K562 (cell line): ENCODE data around the gene WDR70. TPM values are rescaled to one million over a fixed set of nuclear protein-coding genes. Genes with fewer than 3 reads are reported as not detected.

Experiments used
- ATAC-seq: fragments of 200-7000 bp; cut with Tn5 transposase; 3 replicates; pipeline ENCODE4 v1.9.1; 2020; ENCODE audit warnings: moderate library complexity
- BruUV-seq: library from RNA; stranded (reverse); fragments of 400-500 nt; replicated peaks from 2 replicates; lab custom pipeline; 2021; lab: Mats Ljungman, UMichigan
- CTCF ChIA-PET: fragments of 300-600 bp; formaldehyde crosslinking; extraction: SDS; loops from one replicate; lab custom pipeline; 2021; ENCODE audit warnings: low intra/inter-chr PET ratio; lab: Yijun Ruan, JAX
- POLR2A ChIA-PET: fragments of 300-600, 350-650 bp; sonication (Branson Sonifier 250); formaldehyde crosslinking; extraction: SDS; loops from one replicate; lab custom pipeline; 2021; ENCODE audit warnings: antibody characterized with exemption, inconsistent platforms; lab: Yijun Ruan, JAX
- DNase-seq, 4 experiments: peaks; one replicate each; pipeline versions ENCODE4 v3.0.0 to v3.0.0-alpha.2; 2011 to 2018; ENCODE audit warnings: low spot score in 3 of 4, mixed read lengths in 3 of 4; ENCODE audit errors: extremely low read depth in 1 of 4
- FAIRE-seq: peaks from 2 replicates; lab custom pipeline; 2011; peaks lifted over from hg19 to GRCh38; lab: Jason Lieb, UNC
- H2AFZ ChIP-seq: 2 replicates; pipeline ENCODE4 v1.6.0; 2011; ENCODE audit warnings: low read depth, low read length, control low read depth, inconsistent platforms
- H3K27ac ChIP-seq: fragments of 200-600 bp; 3 replicates; pipeline ENCODE4 v1.8.0; 2011; ENCODE audit warnings: low read depth, mild to moderate bottlenecking, control low read depth, inconsistent platforms, low read length, moderate library complexity, mixed read lengths; ENCODE audit errors: extremely low read depth
- H3K27me3 ChIP-seq, 2 experiments: fragments of 300-600 bp in 1 of 2; 2 replicates in 1 of 2; 3 replicates in 1 of 2; pipeline versions ENCODE4 v1.6.0 to v1.8.0; 2011; ENCODE audit warnings: inconsistent platforms in 2 of 2, low read length in 2 of 2, mild to moderate bottlenecking in 1 of 2, mixed read lengths in 1 of 2, moderate library complexity in 1 of 2; ENCODE audit not compliant: control insufficient read depth in 2 of 2, insufficient read depth in 2 of 2
- H3K36me3 ChIP-seq: fragments of 300-600 bp; 3 replicates; pipeline ENCODE4 v1.8.0; 2011; ENCODE audit warnings: mild to moderate bottlenecking, low read length, inconsistent platforms; ENCODE audit not compliant: control insufficient read depth, insufficient read depth
- H3K4me1 ChIP-seq, 2 experiments: fragments of 200-600 bp in 1 of 2; replicated peaks in 1 of 2; 2 replicates in 1 of 2; 3 replicates in 1 of 2; pipeline versions ENCODE4 v1.5.1 to v1.8.0; 2011; ENCODE audit warnings: inconsistent platforms in 2 of 2, low read length in 2 of 2, mild to moderate bottlenecking in 1 of 2, mixed read lengths in 1 of 2, moderate library complexity in 1 of 2; ENCODE audit not compliant: control insufficient read depth in 2 of 2, insufficient read depth in 2 of 2
- H3K4me2 ChIP-seq: 2 replicates; pipeline ENCODE4 v1.6.1; 2011; ENCODE audit warnings: low read length, control low read depth, inconsistent platforms, mixed read lengths; ENCODE audit not compliant: insufficient read depth
- H3K4me3 ChIP-seq: fragments of 200-600 bp; sonication (generic), shearing (Covaris generic); 2 replicates; pipeline ENCODE4 v1.5.1; 2016; ENCODE audit warnings: control low read depth, inconsistent platforms
- H3K79me2 ChIP-seq: fragments of 200-600 bp; 3 replicates; pipeline ENCODE4 v1.8.0; 2011; ENCODE audit warnings: low read length, inconsistent platforms; ENCODE audit not compliant: control insufficient read depth, insufficient read depth
- H3K9ac ChIP-seq, 2 experiments: 2 replicates each; pipeline versions ENCODE4 v1.6.0 to v1.6.1; 2011; ENCODE audit warnings: low read depth in 2 of 2, low read length in 2 of 2, control low read depth in 1 of 2, inconsistent platforms in 1 of 2, mild to moderate bottlenecking in 1 of 2, mixed read lengths in 1 of 2; ENCODE audit not compliant: insufficient read depth in 1 of 2
- H3K9me1 ChIP-seq: one replicate; pipeline ENCODE4 v1.6.0; 2011; ENCODE audit warnings: inconsistent platforms, mild to moderate bottlenecking, low read length, moderate library complexity; ENCODE audit not compliant: control insufficient read depth, insufficient read depth
- H3K9me3 ChIP-seq: replicated peaks from 2 replicates; pipeline ENCODE4 v1.5.1; 2011; ENCODE audit warnings: low read depth, low read length, inconsistent platforms; ENCODE audit not compliant: control insufficient read depth, insufficient read depth
- H4K20me1 ChIP-seq: replicated peaks from 2 replicates; pipeline ENCODE4 v1.6.1; 2011; ENCODE audit warnings: low read length, inconsistent platforms, mixed read lengths; ENCODE audit not compliant: control insufficient read depth, insufficient read depth
- AFF4 ChIP-seq: sonication (generic); formaldehyde crosslinking; IDR thresholded peaks from 2 replicates; pipeline ENCODE4 v1.8.0; 2023; ENCODE audit warnings: mild to moderate bottlenecking, missing genetic modification reagents
- CEBPB ChIP-seq: fragments of 450-650 bp; IDR thresholded peaks from 2 replicates; pipeline ENCODE4 v1.6.1; 2016; ENCODE audit warnings: missing genetic modification characterization, missing compliant biosample characterization
- DPF2 ChIP-seq: fragments of 450-650 bp; IDR thresholded peaks from 2 replicates; pipeline ENCODE4 v1.6.1; 2016
- E4F1 ChIP-seq: fragments of 250-450 bp; sonication (Bioruptor Pico); IDR thresholded peaks from 2 replicates; pipeline ENCODE4 v1.5.0; 2021; ENCODE audit warnings: mild to moderate bottlenecking, borderline replicate concordance
- JUNB ChIP-seq: fragments of 450-650 bp; formaldehyde crosslinking; conservative IDR thresholded peaks from 2 replicates; pipeline ENCODE4 v1.4.0; 2020; ENCODE audit warnings: mild to moderate bottlenecking
- L3MBTL2 ChIP-seq: fragments of 450-650 bp; IDR thresholded peaks from 2 replicates; pipeline ENCODE4 v1.6.1; 2016; ENCODE audit warnings: mild to moderate bottlenecking, moderate library complexity
- MBD2 ChIP-seq: sonication (generic); IDR thresholded peaks from 2 replicates; pipeline ENCODE4 v1.6.1; 2016; ENCODE audit warnings: low read depth, borderline replicate concordance
- MECOM ChIP-seq: fragments of 250-450 bp; sonication (Bioruptor Pico); IDR thresholded peaks from 2 replicates; pipeline ENCODE4 v1.8.0; 2022; ENCODE audit warnings: inconsistent platforms
- SAFB2 ChIP-seq: fragments of 200-400 bp; formaldehyde crosslinking; IDR thresholded peaks from 2 replicates; pipeline ENCODE4 v1.6.1; 2018; ENCODE audit warnings: borderline replicate concordance, low read length, low read depth, moderate library complexity; ENCODE audit not compliant: severe bottlenecking
- ZNF174 ChIP-seq: fragments of 250-450 bp; sonication (Bioruptor Pico); IDR thresholded peaks from 2 replicates; pipeline ENCODE4 v1.4.0; 2020; ENCODE audit warnings: mild to moderate bottlenecking
- ZNF76 ChIP-seq: fragments of 250-450 bp; sonication (Bioruptor Pico); IDR thresholded peaks from 2 replicates; pipeline ENCODE4 v1.4.0; 2020; ENCODE audit warnings: mild to moderate bottlenecking, moderate library complexity, borderline replicate concordance
- ZSCAN29 ChIP-seq: fragments of 450-650 bp; IDR thresholded peaks from 2 replicates; pipeline ENCODE4 v1.6.1; 2017
- WGBS: fragments of 100-300 bp; shearing (Covaris generic); methylation state at CpG from one replicate; pipeline ENCODE4 v1.1.6; 2016; ENCODE audit warnings: low coverage, mixed read lengths; ENCODE audit not compliant: insufficient coverage; ENCODE audit errors: missing lambda C conversion rate; 5-methylcytosine and 5-hydroxymethylcytosine counted together
- in situ Hi-C: fragments of 300-500 bp; cut with MboI; formaldehyde crosslinking; loops from 4 replicates; pipeline ENCODE4 v1.15.0; 2018; ENCODE audit warnings: inconsistent platforms, mixed read lengths
- intact Hi-C: fragments of 100-400 bp; cut with micrococcal nuclease; formaldehyde crosslinking; loops from 2 replicates; pipeline ENCODE4 v1.14.2; 2022
- polyA plus RNA-seq, 8 experiments: library from polyadenylated mRNA; depleted of rRNA in 4 of 8; stranded (reverse) in 5 of 8; unstranded in 3 of 8; fragments of >200 nt; fragmentation: Nextera tagmentation in 2 of 8; fragmentation: Illumina TruSeq in 1 of 8; extraction: Ambion mirVana in 2 of 8; extraction: Trizol in 1 of 8; gene quantifications; 2 replicates each; pipeline versions ENCODE4 v1.2.1 to v1.2.3, GENCODE V29; 2011 to 2014; ENCODE audit warnings: inconsistent platforms in 1 of 8, missing spikeins in 1 of 8
- total RNA-seq, 7 experiments: library from RNA; depleted of rRNA in 6 of 7; stranded (reverse); fragments of >200 nt in 6 of 7; fragmentation: Illumina TruSeq in 2 of 7; extraction: Trizol in 2 of 7; gene quantifications; 2 replicates each; pipeline versions ENCODE4 v1.2.1 to v1.2.3, GENCODE V29; 2011 to 2021; ENCODE audit warnings: low replicate concordance in 1 of 7

The WDR70 gene
- total and polyA plus RNA-seq, 9 of the 15 experiments (the other 6 are each of a cell fraction or from before 2014, with no cell fraction given): 16.8 to 46.6 (median 38.8) TPM

DNA sequence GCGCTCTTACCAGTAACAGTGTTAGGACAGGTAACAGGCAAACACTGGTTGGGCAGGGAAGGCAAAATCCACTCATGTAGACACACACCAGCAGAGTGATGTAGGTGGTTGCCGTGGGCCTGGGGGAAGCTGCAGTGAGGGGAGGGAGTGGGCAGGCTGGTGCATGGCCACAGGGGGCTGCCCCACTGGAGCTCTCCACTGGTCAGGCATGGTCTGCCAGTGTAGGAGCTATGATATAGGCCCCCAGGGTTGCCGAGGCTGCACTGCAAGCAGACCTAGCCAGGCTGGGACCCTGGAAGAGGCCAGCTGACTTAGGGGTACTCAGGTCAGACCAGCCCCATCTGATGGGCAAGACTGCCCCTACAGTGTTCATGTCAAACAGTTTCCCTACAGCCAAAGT lies 306.1 kb downstream of the WDR70 start:
- no peak overlapping the region for H2AFZ ChIP-seq
- no TSS peak for BruUV-seq
- intact Hi-C loops: no loop called here
- CTCF ChIA-PET: no interaction called here
- TF ChIP-seq ZNF174 (no peak), MBD2 (no peak), ZSCAN29 (no peak), CEBPB (tag) (no peak), ZNF76 (no peak), SAFB2 (no peak), DPF2 (no peak), AFF4 (CRISPR knock-in tag) (no peak), E4F1 (CRISPR knock-in tag) (no peak), L3MBTL2 (no peak), MECOM (CRISPR knock-in tag) (no peak), JUNB (no peak)
- TF ChIP-seq, all 486 proteins: peak for 0
- Histone ChIP-seq H3K9me1 (no peaks in the 10 kb centered on the region), H3K79me2 (no peaks in the 10 kb centered on the region), H3K36me3 (no peaks in the 10 kb centered on the region), H4K20me1 (no peaks in the 10 kb centered on the region), H3K9me3 (no peaks in the 10 kb centered on the region), H3K9ac (no peak overlapping the region), H3K4me2 (no peak overlapping the region), H3K27me3 (no peaks in the 10 kb centered on the region), H3K4me3 (no peak overlapping the region), H3K27ac (no peak overlapping the region), H3K4me1 (peaks cover 0 to 4% of the 10 kb centered on the region in 2 experiments; a peak in 1 of 5 replicates)
- DNase-seq (no peak), FAIRE-seq (no peak), ATAC-seq (no peak)
- POLR2A ChIA-PET: no interaction called here
- WGBS: 56% methylated on average over 3 of the region's 3 CpGs
- in situ Hi-C loops: no loop called here
